IMR-90 (cell line): ENCODE data around the gene RPN2.

Experiments used
- CEBPB ChIP-seq: IDR thresholded peaks from 2 replicates; pipeline ENCODE4 v1.6.1; 2012; ENCODE audit warnings: low read depth, low read length, improper control_type of control experiment
- CHD1 ChIP-seq: IDR thresholded peaks from 2 replicates; pipeline ENCODE4 v1.6.1; 2012; ENCODE audit warnings: low read depth, low read length, improper control_type of control experiment
- NFE2L2 ChIP-seq: fragments of 150-350 bp; IDR thresholded peaks from 2 replicates; pipeline ENCODE4 v1.6.1; 2016; ENCODE audit warnings: low read depth, mild to moderate bottlenecking, low read length
- POLR2A ChIP-seq: IDR thresholded peaks from 2 replicates; pipeline ENCODE4 v1.6.1; 2012; ENCODE audit warnings: mild to moderate bottlenecking, low read depth, low read length
- RAD21 ChIP-seq: IDR thresholded peaks from 2 replicates; pipeline ENCODE4 v1.6.1; 2012; ENCODE audit warnings: low read length, improper control_type of control experiment
- TF ChIP-seq, protein P1 (sequence below): conservative IDR thresholded peaks from 2 replicates; pipeline ENCODE4 v1.5.1; 2012; ENCODE audit warnings: mild to moderate bottlenecking, low read depth, low read length, improper control_type of control experiment

- TF ChIP-seq, protein P1, sequence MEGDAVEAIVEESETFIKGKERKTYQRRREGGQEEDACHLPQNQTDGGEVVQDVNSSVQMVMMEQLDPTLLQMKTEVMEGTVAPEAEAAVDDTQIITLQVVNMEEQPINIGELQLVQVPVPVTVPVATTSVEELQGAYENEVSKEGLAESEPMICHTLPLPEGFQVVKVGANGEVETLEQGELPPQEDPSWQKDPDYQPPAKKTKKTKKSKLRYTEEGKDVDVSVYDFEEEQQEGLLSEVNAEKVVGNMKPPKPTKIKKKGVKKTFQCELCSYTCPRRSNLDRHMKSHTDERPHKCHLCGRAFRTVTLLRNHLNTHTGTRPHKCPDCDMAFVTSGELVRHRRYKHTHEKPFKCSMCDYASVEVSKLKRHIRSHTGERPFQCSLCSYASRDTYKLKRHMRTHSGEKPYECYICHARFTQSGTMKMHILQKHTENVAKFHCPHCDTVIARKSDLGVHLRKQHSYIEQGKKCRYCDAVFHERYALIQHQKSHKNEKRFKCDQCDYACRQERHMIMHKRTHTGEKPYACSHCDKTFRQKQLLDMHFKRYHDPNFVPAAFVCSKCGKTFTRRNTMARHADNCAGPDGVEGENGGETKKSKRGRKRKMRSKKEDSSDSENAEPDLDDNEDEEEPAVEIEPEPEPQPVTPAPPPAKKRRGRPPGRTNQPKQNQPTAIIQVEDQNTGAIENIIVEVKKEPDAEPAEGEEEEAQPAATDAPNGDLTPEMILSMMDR = no peak
- TF ChIP-seq POLR2A (no peak), CEBPB (no peak), RAD21 (no peak), CHD1 (no peak), NFE2L2 (no peak)
These were observed 65.4 kb downstream of the RPN2 start for GRCh38 chr20:37244572-37244957.
